Effector memory CD4-positive, alpha-beta T cell (primary cell): ENCODE data around the gene ELAC1.
A peak's percentile ranks its signal among the peaks of the same experiment; 100 is the strongest.

Source experiments
- DNase-seq, 3 donors: peaks; one replicate each; pipeline ENCODE4 v3.0.0-alpha.2; 2020
- H3K27ac ChIP-seq: 2 replicates; pipeline ENCODE4 v1.7.0; 2013; ENCODE audit warnings: mild to moderate bottlenecking, low read length, moderate library complexity; ENCODE audit not compliant: insufficient read depth, poor library complexity, severe bottlenecking
- H3K27me3 ChIP-seq: replicated peaks from 2 replicates; pipeline ENCODE4 v1.7.0; 2013; ENCODE audit warnings: mild to moderate bottlenecking, low read length; ENCODE audit not compliant: insufficient read depth, control insufficient read depth, poor library complexity, severe bottlenecking
- H3K36me3 ChIP-seq: 2 replicates; pipeline ENCODE4 v1.7.0; 2013; ENCODE audit warnings: mild to moderate bottlenecking, low read length, moderate library complexity; ENCODE audit not compliant: control insufficient read depth, insufficient read depth
- H3K4me1 ChIP-seq: 2 replicates; pipeline ENCODE4 v1.7.0; 2013; ENCODE audit warnings: low read length, mild to moderate bottlenecking; ENCODE audit not compliant: control insufficient read depth, insufficient read depth, poor library complexity, severe bottlenecking
- H3K4me3 ChIP-seq: 2 replicates; pipeline ENCODE4 v1.7.0; 2013; ENCODE audit warnings: low read length, low read depth, mild to moderate bottlenecking; ENCODE audit not compliant: insufficient read depth, poor library complexity, severe bottlenecking
- H3K9me3 ChIP-seq: 2 replicates; pipeline ENCODE4 v1.7.0; 2013; ENCODE audit warnings: mild to moderate bottlenecking, low read length, moderate library complexity; ENCODE audit not compliant: control insufficient read depth

The ELAC1 gene

DNA sequence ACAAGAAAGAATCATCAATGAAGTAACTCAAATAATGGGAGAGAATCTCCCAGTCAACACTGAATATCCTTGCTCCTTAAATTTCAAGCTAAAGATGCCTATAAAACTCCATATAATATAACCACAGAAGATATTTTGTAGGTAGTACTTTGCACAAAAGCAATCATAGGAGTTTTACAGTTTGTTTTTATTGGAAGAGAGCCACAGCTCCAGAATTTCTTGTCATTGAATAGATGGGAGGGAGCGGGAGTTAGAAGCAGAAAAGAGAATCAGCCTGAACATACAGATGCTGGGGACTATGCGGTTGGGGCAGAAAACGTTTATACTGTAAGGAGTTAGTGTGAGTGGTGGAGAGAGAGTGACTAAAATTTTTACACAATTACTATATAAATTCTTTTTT, 43.9 kb downstream of the ELAC1 start:
- no peak for DNase-seq
- H3K9me3 ChIP-seq: no peaks in the 10 kb centered on the region
- no peak overlapping the region for H3K4me3 ChIP-seq
- H3K27ac ChIP-seq: no peak overlapping the region
- H3K4me1 ChIP-seq: no peaks in the 10 kb centered on the region
- H3K36me3 ChIP-seq: no peaks in the 10 kb centered on the region
- no peaks in the 10 kb centered on the region for H3K27me3 ChIP-seq

DNA sequence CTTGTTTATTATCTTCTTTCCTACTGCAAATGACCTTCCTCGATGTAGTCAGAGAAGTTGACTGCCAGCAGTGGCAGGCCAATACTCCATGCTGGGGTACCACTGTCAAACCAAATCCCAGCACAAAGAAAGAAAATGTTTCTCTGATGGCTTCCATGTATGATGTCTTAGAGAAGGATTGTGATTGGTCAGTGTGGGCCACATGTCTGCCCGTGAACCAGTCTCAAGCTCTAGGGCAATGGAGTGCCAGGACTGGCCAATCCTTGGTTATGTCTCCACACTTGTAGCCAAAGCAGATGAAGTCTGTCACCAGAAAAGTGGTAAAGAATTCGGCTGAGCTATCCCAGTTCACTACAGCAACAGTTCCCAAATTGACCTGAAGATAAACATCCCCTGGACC, 44.6 kb downstream of the ELAC1 start:
- H3K4me1 ChIP-seq: no peaks in the 10 kb centered on the region
- no peaks in the 10 kb centered on the region for H3K36me3 ChIP-seq
- H3K4me3 ChIP-seq: no peak overlapping the region
- H3K27ac ChIP-seq: no peak overlapping the region
- H3K9me3 ChIP-seq: no peaks in the 10 kb centered on the region
- no peak for DNase-seq
- H3K27me3 ChIP-seq: no peaks in the 10 kb centered on the region

GRCh38 chr18:51013259-51013658, 45.4 kb downstream of the ELAC1 start:
- H3K27ac ChIP-seq: no peak overlapping the region
- H3K4me3 ChIP-seq: no peak overlapping the region
- no peaks in the 10 kb centered on the region for H3K4me1 ChIP-seq
- no peaks in the 10 kb centered on the region for H3K27me3 ChIP-seq
- no peak for DNase-seq
- H3K9me3 ChIP-seq: no peaks in the 10 kb centered on the region
- no peaks in the 10 kb centered on the region for H3K36me3 ChIP-seq

DNA sequence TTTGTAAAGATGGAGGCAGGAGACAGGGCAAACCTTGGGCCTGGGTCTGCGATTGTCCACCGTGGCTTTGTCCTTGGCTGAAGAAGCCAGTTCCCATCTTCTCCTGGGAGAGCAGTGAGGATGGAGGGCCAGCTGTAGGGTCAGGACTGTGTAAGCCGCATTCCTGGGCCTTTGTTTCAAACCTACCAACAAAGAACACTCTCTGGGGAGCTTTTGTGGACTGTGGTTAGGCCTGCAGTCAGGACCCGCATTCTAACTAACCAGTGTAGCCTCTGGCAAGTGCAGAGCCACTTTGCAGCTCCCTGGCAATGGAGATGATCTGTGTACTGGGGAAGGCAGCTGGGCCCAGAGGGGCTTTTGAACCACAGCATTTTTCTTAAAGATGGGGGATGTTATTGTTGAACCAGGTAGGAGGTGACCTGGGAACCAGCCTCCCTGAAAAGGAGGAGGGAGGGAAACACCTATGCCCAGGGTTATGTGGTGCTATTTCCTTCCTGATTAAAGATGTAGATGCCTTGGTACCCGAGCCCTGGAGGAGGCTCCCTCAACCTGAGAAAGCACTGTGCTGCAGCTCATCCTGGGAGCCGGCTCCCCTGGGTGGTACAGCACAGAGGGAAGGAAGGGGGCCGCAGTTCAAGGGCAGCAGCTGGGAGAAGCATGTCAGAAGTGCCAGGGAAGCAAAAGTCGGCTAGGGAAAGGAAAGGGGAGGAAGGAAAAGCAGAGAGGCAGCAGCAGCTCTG, 49.5 kb downstream of the ELAC1 start:
- Histone ChIP-seq H3K36me3 (no peaks in the 10 kb centered on the region), H3K4me3 (no peak overlapping the region), H3K4me1 (no peaks in the 10 kb centered on the region), H3K9me3 (no peaks in the 10 kb centered on the region), H3K27ac (no peak overlapping the region), H3K27me3 (no peaks in the 10 kb centered on the region)
- DNase-seq: no peak

DNA sequence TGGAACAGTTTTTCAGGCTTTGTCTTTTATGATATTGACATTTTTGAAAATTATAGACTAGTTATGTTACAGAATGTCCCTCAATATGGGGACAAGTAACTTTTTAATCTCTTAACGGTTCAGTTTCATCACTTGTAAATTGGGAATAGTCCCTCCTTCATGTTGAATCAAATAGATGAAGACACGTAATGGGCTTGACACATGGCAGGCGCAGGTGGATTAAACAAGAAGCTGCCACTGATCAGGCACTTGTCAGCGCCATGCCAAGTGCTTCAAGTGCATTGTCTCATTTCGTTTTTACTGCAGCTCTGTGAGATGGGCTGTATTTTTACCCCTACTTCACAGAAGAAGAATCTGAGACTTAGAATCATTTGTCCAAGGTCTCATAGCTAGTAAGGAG, 52.7 kb downstream of the ELAC1 start:
- DNase-seq: no peak
- H3K9me3 ChIP-seq: no peaks in the 10 kb centered on the region
- no peaks in the 10 kb centered on the region for H3K4me1 ChIP-seq
- H3K27me3 ChIP-seq: no peaks in the 10 kb centered on the region
- H3K27ac ChIP-seq: no peak overlapping the region
- no peak overlapping the region for H3K4me3 ChIP-seq
- H3K36me3 ChIP-seq: no peaks in the 10 kb centered on the region

DNA sequence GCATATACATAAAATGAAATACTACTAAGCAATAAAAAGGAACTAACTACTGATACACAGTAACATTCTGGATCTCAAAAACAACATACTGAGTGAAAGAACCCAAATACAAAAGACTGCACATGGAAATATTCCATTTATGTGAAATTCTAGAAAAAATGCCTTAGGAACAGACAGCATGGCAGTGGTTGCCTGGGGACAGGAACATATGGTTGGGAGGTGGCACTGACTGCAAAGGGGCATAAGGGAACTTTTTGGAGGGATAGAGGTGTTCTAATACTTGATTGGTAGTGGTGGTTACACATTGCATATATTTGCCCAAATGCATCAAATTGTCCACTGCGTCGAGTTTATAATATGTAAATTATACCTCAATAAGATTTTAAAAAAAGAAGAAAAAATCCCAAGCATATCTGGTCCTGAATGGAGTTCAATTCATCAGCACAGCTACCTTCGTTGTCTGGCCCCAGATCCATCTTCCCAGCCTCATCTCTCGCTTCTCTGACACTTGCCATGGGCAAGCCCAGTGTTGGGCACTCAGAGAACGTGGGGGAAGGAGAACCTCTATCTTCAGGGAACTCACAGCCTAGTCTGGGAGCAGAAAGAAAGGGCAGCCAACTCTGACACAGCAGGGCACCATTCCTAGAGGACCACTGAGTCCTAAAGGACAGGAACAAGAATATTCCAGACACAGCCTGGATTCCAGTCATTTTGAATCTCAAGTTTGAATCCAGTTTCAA, 53.6 kb downstream of the ELAC1 start:
- Histone ChIP-seq H3K36me3 (no peaks in the 10 kb centered on the region), H3K4me3 (no peak overlapping the region), H3K9me3 (no peaks in the 10 kb centered on the region), H3K27me3 (no peaks in the 10 kb centered on the region), H3K27ac (no peak overlapping the region), H3K4me1 (no peaks in the 10 kb centered on the region)
- DNase-seq: no peak

DNA sequence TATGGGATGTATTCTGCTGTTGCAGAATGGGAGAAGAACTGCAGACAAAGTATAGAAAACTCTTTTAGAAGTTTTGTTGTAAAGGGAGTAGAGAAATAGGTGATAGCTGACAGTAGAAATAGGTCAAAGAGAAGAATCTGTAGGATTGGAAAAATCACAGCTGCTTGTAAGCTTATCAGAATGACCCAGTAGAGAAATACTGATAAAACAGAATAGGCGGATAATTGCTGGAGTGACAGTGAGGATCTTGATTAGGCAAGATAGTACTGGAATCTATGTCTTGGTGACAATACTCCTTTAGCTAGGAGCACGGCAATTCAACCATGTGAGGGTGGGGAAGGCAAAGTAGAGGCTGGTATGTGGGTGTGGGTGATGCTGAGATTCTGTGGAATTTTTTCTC, 57.7 kb downstream of the ELAC1 start:
- Histone ChIP-seq H3K36me3 (no peaks in the 10 kb centered on the region), H3K9me3 (no peaks in the 10 kb centered on the region)
- DNase-seq: no peak

GRCh38 chr18:51028201-51028805, 60.5 kb downstream of the ELAC1 start:
- no peak overlapping the region for H3K4me3 ChIP-seq
- no peak overlapping the region for H3K27ac ChIP-seq
- no peaks in the 10 kb centered on the region for H3K27me3 ChIP-seq
- DNase-seq: no peak
- no peaks in the 10 kb centered on the region for H3K9me3 ChIP-seq
- H3K4me1 ChIP-seq: peaks cover 13% of the 10 kb centered on the region
- H3K36me3 ChIP-seq: no peaks in the 10 kb centered on the region

More for the DNA sequence above, 57.7 kb downstream of the ELAC1 start:
- Histone ChIP-seq H3K4me1 (peaks cover 6% of the 10 kb centered on the region), H3K27me3 (no peaks in the 10 kb centered on the region), H3K4me3 (no peak overlapping the region), H3K27ac (no peak overlapping the region)

DNA sequence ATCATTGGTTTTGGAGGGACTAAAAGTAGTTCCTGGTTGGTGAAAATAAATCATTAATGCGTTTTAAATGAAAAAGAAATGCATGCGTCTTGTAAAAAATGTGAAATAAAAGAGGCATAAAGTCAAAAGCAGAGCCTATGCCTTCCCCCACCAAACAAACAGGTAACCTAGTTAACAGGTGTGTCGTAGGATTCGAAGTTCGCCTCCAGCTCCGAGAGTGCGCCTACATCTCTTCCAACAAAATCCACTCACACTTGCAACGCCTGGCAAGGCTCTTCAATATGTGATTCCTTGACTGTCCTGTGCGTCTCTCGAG, 61.5 kb downstream of the ELAC1 start:
- Histone ChIP-seq H3K36me3 (no peaks in the 10 kb centered on the region), H3K4me3 (peak overlapping the region; percentile 64), H3K27ac (peak overlapping the region; percentile 77), H3K27me3 (no peaks in the 10 kb centered on the region), H3K9me3 (no peaks in the 10 kb centered on the region), H3K4me1 (peaks cover 16% of the 10 kb centered on the region)
- no peak for DNase-seq
